SK-N-SH treated with all-trans-retinoic acid at 6 μM for 48 hours (cell line): ENCODE measurements around the gene GABBR2.

Source experiments
- ISL1 ChIP-seq: fragments of 250-450 bp; sonication (Bioruptor Pico); IDR thresholded peaks from 2 replicates; pipeline ENCODE4 v2.1.2; 2022; ENCODE audit warnings: mild to moderate bottlenecking, moderate library complexity
- TCF4 ChIP-seq: fragments of 250-450 bp; sonication (Bioruptor Pico); IDR thresholded peaks from 2 replicates; pipeline ENCODE4 v1.8.0; 2021; ENCODE audit warnings: mild to moderate bottlenecking, moderate library complexity, borderline replicate concordance
- ZFP30 ChIP-seq: fragments of 450-650 bp; formaldehyde crosslinking; IDR thresholded peaks from 2 replicates; pipeline ENCODE4 v1.5.0; 2022; ENCODE audit warnings: mild to moderate bottlenecking, moderate library complexity
- ZNF565 ChIP-seq: fragments of 450-650 bp; formaldehyde crosslinking; conservative IDR thresholded peaks from 2 replicates; pipeline ENCODE4 v1.5.0; 2020; ENCODE audit warnings: low read depth, mild to moderate bottlenecking, moderate library complexity
- ZNF70 ChIP-seq: fragments of 450-650 bp; formaldehyde crosslinking; IDR thresholded peaks from 2 replicates; pipeline ENCODE4 v1.5.0; 2020; ENCODE audit warnings: mild to moderate bottlenecking, moderate library complexity
- TF ChIP-seq, protein P1 (sequence below): fragments of 250-450 bp; sonication (Bioruptor Pico); IDR thresholded peaks from 2 replicates; pipeline ENCODE4 v1.8.0; 2020; ENCODE audit warnings: mild to moderate bottlenecking, moderate library complexity, borderline replicate concordance

DNA sequence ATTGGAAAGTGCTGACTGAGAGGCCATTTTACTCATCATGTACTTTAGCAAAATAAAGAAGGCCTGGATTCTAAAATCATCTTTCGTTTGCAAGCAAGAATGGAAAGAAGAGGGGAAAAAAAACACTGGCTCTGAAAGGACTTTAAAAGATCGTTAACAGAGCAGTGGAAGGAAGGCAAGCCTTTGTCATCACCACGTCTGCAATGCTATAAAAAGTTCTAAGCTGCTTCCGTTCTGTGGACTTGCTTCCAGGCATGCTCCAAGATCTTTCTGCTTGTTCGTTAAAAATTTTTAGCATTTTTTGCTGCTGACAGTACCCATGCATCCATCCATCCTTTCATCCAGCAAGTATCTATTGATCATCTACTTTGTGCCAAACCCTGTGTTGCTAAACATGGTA lies 226.5 kb downstream of the GABBR2 start:
- TF ChIP-seq ZNF565 (CRISPR knock-in tag) (no peak), ZFP30 (CRISPR knock-in tag) (no peak), ZNF70 (CRISPR knock-in tag) (no peak), TCF4 (CRISPR knock-in tag) (no peak), ISL1 (CRISPR knock-in tag) (no peak)
- TF ChIP-seq, protein P1, sequence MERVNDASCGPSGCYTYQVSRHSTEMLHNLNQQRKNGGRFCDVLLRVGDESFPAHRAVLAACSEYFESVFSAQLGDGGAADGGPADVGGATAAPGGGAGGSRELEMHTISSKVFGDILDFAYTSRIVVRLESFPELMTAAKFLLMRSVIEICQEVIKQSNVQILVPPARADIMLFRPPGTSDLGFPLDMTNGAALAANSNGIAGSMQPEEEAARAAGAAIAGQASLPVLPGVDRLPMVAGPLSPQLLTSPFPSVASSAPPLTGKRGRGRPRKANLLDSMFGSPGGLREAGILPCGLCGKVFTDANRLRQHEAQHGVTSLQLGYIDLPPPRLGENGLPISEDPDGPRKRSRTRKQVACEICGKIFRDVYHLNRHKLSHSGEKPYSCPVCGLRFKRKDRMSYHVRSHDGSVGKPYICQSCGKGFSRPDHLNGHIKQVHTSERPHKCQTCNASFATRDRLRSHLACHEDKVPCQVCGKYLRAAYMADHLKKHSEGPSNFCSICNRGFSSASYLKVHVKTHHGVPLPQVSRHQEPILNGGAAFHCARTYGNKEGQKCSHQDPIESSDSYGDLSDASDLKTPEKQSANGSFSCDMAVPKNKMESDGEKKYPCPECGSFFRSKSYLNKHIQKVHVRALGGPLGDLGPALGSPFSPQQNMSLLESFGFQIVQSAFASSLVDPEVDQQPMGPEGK (CRISPR knock-in tag), result no peak
